Suppressor macrophage treated with lipopolysaccharide for 1 hour (primary cell): Measurements from ENCODE around the gene FOXP1.

Experiments
- DNase-seq, 3 donors: peaks; one replicate each; pipeline ENCODE4 v3.0.0-alpha.2; 2020 to 2022

FOXP1 gene

GRCh38 chr3:71227270-71227661, 356.3 kb downstream of the FOXP1 start:
- DNase-seq, result no peak

- DNase-seq, result peak; percentile 57 to 68 (median 59)
Observed at GRCh38 chr3:71226565-71227269, 356.8 kb downstream of the FOXP1 start.

DNA sequence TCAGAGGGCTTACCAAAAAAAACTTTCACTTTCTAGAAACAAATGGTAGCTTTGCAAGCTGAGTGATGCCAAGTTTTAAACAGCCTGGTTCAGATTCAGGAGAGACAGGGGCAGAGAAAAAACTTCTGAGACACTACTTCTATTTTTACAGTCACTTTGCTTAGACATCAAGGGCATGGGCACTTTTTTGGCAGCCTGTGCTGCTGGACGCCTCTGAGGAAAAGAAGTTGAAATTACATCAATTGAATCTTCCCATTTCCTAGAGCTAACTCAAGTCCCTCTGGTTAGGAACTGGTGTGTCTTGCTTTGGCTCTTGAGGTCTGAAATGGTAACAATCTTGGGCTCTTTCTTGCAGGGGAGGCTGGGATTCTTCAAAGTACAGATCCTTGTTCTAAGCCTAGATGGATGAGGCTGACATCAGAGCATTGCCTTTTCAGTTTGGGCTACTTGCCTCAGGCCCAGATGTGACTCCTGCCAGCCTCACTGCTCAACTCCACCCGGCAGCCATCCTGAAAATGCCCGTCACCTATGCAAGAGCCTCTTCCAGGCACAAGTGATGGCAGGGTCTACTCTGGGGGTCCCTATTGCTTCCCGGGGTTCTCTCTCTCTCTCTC, 357.5 kb downstream of the FOXP1 start:
- DNase-seq, result no peak

DNA sequence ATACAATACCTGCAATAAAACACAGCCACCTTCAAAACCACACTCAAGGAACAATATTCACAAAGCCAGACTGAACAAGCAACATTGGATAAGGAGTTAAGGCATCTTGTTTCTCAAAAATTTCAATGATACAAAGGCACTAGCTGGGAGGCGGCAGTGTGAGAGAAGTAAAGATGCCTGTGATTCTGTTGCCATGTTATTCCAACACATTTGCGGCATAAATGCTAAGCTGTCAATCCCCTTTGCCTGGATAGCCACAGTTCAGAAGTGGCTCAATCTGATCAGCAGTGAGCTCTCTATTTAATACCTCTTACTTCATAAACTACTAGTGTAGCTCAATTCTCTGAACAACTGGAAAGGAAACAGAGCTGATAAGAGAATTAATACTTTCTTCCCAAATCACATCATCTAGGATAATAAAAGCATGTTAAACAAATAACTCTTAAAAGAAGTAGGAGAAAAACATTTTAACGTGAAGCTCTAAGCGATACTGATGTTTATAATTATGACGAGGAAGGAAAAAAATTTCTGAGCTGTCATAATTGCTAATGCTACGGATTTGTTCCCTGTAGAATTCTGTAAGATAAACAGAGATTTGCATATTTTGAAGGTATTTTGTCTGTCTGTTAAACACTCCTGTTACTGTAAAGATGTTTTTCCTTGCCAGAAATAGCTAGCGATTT, 358.4 kb downstream of the FOXP1 start:
- no peak for DNase-seq

DNA sequence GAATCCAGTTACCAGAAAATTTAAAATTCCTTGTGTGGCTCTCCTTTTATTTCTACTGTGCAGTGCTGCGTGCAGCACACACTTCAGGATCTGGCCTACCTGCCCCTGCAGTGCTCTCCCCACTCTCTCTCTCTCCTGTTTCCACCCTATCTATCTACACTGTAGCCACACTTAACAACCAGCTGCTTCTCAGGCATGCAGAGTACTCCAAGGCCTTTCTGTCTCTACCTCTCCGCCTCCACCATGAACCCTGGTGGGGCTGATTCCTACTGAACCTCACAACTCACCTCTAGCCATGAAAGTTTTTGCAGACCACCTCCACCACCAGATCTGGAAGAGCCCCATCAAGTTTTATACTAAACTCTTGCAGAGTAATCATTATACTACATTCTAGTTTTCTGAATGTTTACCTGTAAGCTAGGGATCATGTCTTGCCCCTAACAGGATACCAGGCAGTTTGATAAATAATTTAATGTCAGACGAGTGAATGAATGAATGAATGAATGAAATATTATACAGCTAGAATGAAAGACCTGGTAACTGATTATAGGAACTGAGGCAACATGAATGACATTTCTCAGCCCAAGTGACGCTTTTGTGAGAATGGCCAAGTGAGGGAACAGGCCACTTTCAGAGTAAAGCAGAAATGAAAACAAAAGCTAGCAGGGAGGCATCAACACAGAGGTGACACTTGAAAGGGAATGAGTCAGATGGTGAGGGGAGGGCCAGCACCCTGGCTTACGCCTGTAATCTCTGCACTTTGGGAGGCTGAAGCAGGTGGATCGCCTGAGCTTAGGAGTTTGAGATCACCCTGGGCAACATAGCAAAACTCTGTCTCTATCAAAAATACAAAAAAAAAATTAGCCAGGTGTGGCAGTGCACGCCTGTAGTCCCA, 363.5 kb downstream of the FOXP1 start:
- DNase-seq, result no peak

- DNase-seq, result no peak
Observed at GRCh38 chr3:71218508-71218907, 365.0 kb downstream of the FOXP1 start.

GRCh38 chr3:71217640-71218222, 365.8 kb downstream of the FOXP1 start:
- no peak for DNase-seq

DNA sequence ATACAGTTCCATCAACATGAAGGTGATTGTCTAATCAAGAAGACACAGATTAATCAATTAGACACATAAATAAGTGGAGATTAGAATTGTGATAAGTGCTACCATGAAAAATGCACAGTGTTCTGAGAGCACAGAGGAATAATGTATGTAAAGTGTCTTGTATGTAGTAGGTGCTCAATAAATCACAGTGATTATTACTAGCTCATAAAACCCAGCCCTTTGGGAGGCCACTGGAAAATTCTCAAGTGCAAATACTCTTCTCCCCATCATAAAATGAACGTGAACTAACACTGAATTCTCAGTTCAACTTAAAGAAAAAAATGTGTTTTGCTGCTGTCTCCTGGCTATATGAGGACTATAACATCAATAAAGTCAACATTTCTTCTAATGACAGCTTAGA, 368.2 kb downstream of the FOXP1 start:
- DNase-seq, result no peak

GRCh38 chr3:71214797-71215196, 368.7 kb downstream of the FOXP1 start:
- DNase-seq, result no peak

DNA sequence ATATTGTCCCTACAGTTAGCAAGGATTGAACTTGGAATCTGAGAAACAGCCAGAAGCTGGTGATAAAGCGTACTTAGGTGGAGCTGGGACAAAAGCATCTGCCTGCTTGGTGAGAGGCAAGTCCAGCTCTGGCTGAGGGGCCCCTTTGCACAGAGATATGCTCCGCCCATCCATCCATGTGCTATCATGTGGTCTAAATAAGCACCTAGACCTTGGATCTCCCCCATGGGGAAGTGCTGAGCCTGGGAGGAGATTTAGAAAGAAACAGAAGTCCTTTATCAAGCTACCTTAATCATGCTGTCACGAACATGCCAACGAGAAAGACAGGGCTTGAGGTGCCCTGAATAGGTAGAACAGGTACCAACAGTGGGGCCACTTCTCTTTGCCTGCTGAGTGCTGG, 369.5 kb downstream of the FOXP1 start:
- no peak for DNase-seq

DNA sequence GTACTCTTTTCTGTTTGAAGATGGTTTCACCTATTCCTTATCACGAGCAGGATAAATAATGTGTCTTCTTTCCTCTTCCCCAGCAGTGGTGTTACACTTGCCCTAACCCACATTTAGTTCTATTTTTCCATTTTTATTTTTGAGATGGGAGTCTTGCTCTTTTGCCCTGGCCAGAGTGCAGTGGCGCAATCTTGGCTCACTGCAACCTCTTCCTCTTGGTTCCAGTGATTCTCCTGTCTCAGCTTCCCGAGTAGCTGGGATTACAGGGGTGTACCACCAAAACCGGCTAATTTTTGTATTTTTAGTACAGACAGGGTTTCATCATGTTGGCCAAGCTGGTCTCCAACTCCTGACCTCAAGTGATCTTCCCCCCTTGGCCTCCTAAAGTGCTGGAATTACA, 372.4 kb downstream of the FOXP1 start:
- no peak for DNase-seq

GRCh38 chr3:71210257-71211007, 373.1 kb downstream of the FOXP1 start:
- peak; percentile 64 to 77 (median 71) for DNase-seq

- no peak for DNase-seq
Observed at GRCh38 chr3:71208211-71209095, 375.1 kb downstream of the FOXP1 start.

DNA sequence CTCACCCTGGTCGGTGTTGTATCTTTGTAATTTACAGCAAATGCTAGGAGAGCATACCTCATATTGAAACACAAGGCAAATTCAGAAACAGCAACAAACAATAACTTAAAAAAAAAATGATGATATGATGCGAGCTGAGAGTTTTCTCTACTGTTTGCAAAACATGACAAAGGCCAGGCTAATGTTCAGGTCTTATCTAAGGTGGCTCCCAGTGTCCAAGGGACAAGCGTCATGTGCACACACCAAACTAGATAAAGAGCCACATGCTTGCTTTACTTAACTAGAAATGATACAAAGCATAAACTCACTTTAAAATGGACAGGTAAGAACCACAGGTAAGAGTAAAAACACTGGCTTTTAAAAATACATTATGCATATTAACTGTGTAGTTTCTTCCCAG, 375.9 kb downstream of the FOXP1 start:
- no peak for DNase-seq

DNA sequence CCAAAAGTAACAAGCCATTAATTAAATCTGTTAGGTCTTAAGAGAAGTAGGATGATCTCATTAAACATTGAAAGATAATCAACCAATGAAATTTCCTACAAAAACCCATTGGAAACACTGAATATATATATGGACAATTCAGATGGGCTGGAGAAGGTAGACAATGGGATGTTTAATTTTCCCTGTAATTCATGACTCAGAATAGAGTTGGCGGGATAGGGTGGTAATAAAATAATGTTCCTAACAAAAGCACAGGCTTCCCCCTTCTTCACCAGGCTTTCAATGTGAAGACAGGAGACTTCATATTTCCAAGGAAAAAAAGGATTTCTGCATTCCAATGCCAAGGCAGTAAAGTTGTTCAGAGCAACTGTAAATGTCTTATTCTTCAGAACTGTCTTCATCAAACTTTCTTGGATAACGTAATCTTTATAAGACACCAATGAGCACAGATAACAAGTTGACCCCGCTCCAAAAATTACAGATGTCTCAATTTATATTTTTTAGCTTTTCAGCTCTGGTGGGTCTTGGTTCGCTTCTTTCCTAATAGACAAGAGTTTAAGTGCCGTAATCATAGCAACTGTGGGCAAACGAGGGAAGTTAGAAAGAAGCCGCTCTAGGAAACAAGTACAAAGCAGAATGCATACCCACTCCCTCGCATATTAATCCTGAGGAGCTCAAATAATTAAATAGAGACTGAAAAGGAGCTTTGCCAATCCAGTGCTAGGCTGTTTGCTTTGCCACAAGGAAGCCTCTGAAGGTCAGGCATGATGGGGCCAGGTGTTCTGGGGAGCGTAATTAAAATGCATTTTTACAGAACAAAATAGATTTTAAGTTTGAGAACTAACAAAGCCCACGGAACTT, 377.0 kb downstream of the FOXP1 start:
- DNase-seq, result no peak

DNA sequence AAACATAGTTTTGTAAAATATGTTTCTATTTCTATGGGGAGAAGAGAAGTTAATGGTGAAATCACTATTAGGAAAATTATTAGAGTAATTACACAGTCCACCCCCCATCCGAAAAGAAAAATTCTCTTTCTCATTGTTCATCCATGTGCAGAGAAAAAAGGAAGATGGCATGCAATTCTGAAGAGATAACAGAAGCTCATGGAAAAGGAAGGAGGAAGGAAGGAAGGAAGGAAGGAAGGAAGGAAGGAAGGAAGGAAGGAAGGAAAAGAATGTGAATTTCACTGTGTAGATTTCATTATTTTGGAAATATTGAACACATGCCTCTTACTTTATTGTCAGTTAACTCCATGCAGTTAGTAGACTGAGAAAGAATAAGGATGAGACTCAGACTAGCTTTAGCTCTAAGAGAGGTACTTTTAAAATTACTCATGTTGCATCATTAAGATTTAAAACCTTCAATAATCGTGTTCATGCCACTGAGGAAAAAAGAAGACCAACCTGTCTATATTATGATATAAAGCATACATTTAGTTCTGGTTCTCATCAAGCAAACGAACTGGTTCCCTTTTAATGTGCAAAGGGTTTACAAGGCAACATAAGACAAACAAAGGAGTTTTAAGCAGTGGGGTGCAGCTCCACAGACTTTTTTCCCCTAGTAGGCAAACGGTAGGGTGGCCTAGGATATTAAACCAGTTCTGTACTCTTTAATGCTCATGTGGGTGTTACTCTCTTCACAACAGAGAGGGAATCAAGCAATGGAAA, 379.6 kb downstream of the FOXP1 start:
- no peak for DNase-seq

DNA sequence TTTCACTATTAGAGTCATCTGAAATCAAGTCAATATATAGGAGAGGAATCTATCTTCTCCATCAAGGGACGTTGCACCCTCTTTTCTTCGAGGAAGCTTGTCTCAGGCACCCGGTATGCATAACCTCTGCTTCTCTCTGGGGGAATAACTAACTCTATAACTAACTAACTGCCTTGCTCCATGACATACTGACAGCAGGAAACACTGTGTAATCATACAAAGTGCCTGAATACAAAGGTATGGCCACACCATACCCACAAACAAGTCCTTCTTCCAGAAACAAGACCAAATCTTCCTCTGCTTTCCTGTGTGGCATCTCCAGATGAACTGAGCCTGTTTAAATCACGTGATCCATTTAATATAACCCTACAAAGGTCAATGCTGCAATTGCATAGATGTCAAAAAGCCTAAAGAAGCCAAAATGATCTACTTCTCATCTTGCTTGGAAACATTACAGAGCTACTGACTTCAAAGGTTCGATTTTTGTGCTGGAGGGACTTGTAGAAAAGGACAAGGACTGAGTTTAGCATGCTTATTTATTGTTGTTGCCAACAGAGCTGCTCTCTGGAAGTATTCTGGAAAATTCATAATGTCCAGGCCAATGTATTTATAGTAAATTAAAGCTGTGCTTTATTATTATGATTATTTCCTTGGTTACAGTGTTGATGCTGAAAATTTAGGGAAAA, 380.5 kb downstream of the FOXP1 start:
- DNase-seq, result no peak

GRCh38 chr3:71201939-71202338, 381.6 kb downstream of the FOXP1 start:
- DNase-seq, result no peak
